SK-N-SH (cell line): ENCODE results near the gene CDK18. TPM values are rescaled to one million over a fixed set of nuclear protein-coding genes. Genes with fewer than 3 reads are reported as not detected.

ENCODE experiments used
- CTCF ChIA-PET: fragments of 300-600, 350-600 bp; formaldehyde crosslinking; extraction: SDS; loops from one replicate; lab custom pipeline; 2021; lab: Yijun Ruan, JAX
- POLR2A ChIA-PET: fragments of 350-600 bp; sonication (Branson Sonifier 250); formaldehyde crosslinking; extraction: SDS; loops from one replicate; lab custom pipeline; 2020; ENCODE audit warnings: antibody characterized with exemption, inconsistent platforms; lab: Yijun Ruan, JAX
- DNase-seq: peaks from one replicate; pipeline ENCODE4 v3.0.0; 2012
- H2AFZ ChIP-seq: fragments of 200-600 bp; sonication (generic); 2 replicates; pipeline ENCODE4 v1.8.1; 2016; ENCODE audit warnings: antibody characterized with exemption, mild to moderate bottlenecking, low read depth
- H3F3A ChIP-seq: fragments of 200-600 bp; sonication (generic); replicated peaks from 2 replicates; pipeline ENCODE3; 2016; ENCODE audit warnings: antibody characterized with exemption, mild to moderate bottlenecking; ENCODE audit not compliant: insufficient read depth
- H3K27ac ChIP-seq, 2 experiments: fragments of 200-500 bp in 1 of 2; fragments of 200-600 bp in 1 of 2; sonication (Bioruptor generic) in 1 of 2; sonication (generic), shearing (Covaris generic) in 1 of 2; 2 replicates each; pipeline versions ENCODE4 v1.5.1 to v1.6.1; 2014 to 2016; ENCODE audit warnings: low read depth in 2 of 2, inconsistent platforms in 1 of 2, low read length in 1 of 2, mild to moderate bottlenecking in 1 of 2, mixed read lengths in 1 of 2
- H3K27me3 ChIP-seq: fragments of 200-600 bp; sonication (generic), shearing (Covaris generic); 2 replicates; pipeline ENCODE4 v1.6.1; 2016; ENCODE audit warnings: mixed run types; ENCODE audit not compliant: insufficient read depth
- H3K36me3 ChIP-seq, 2 experiments: fragments of 200-500 bp in 1 of 2; fragments of 200-600 bp in 1 of 2; sonication (Bioruptor generic) in 1 of 2; sonication (generic) in 1 of 2; replicated peaks in 1 of 2; 2 replicates each; pipeline versions ENCODE3 to v1.5.1; 2014 to 2016; ENCODE audit warnings: low read length in 1 of 2, mild to moderate bottlenecking in 1 of 2; ENCODE audit not compliant: insufficient read depth in 2 of 2, control insufficient read depth in 1 of 2
- H3K4me1 ChIP-seq, 2 experiments: fragments of 200-500 bp in 1 of 2; fragments of 200-600 bp in 1 of 2; sonication (Bioruptor generic) in 1 of 2; sonication (generic), shearing (Covaris generic) in 1 of 2; 2 replicates each; pipeline versions ENCODE4 v1.5.1 to v1.6.1; 2014 to 2016; ENCODE audit warnings: low read depth in 1 of 2, low read length in 1 of 2, mixed run types in 1 of 2; ENCODE audit not compliant: insufficient read depth in 2 of 2, control insufficient read depth in 1 of 2
- H3K4me2 ChIP-seq: fragments of 200-600 bp; sonication (generic), shearing (Covaris generic); 2 replicates; pipeline ENCODE4 v1.6.1; 2017; ENCODE audit warnings: mixed run types
- H3K4me3 ChIP-seq, 2 experiments: fragments of 200-500 bp in 1 of 2; fragments of 200-600 bp in 1 of 2; sonication (Bioruptor generic) in 1 of 2; sonication (generic), shearing (Covaris generic) in 1 of 2; 2 replicates each; pipeline versions ENCODE4 v1.5.1 to v1.8.1; 2014 to 2016; ENCODE audit warnings: low read depth in 2 of 2, inconsistent platforms in 1 of 2, low read length in 1 of 2, mild to moderate bottlenecking in 1 of 2, mixed read lengths in 1 of 2, moderate library complexity in 1 of 2
- H3K79me2 ChIP-seq: fragments of 200-600 bp; sonication (generic); 2 replicates; pipeline ENCODE4 v1.8.1; 2017; ENCODE audit warnings: mild to moderate bottlenecking; ENCODE audit not compliant: insufficient read depth
- H3K9ac ChIP-seq: fragments of 200-600 bp; sonication (generic); 2 replicates; pipeline ENCODE4 v1.6.1; 2017; ENCODE audit warnings: mixed run types
- H3K9me2 ChIP-seq: fragments of 200-600 bp; sonication (generic); 2 replicates; pipeline ENCODE4 v1.6.1; 2017; ENCODE audit warnings: mixed run types
- H3K9me3 ChIP-seq: fragments of 200-600 bp; sonication (generic); 2 replicates; pipeline ENCODE4 v1.6.1; 2017; ENCODE audit warnings: mixed run types, mild to moderate bottlenecking, moderate library complexity
- H4K20me1 ChIP-seq: fragments of 200-600 bp; sonication (generic); 2 replicates; pipeline ENCODE4 v1.6.1; 2017; ENCODE audit warnings: mild to moderate bottlenecking, mixed run types; ENCODE audit not compliant: insufficient read depth
- CTCF ChIP-seq: fragments of 200-600 bp; sonication (generic); IDR thresholded peaks from 2 replicates; pipeline ENCODE4 v1.6.1; 2017; ENCODE audit warnings: antibody characterized with exemption, mild to moderate bottlenecking, moderate library complexity
- EP300 ChIP-seq, 2 experiments: IDR thresholded peaks; 2 replicates each; pipeline versions ENCODE4 v1.4.0 to v1.6.1; 2012; ENCODE audit warnings: borderline replicate concordance in 1 of 2, low read depth in 1 of 2, low read length in 1 of 2
- GABPA ChIP-seq: IDR thresholded peaks from 2 replicates; pipeline ENCODE4 v1.4.0; 2012; ENCODE audit warnings: low read depth, mild to moderate bottlenecking
- GATA2 ChIP-seq: sonication (generic); formaldehyde crosslinking; IDR thresholded peaks from 2 replicates; pipeline ENCODE4 v1.5.0; 2020; ENCODE audit warnings: mild to moderate bottlenecking, missing genetic modification reagents
- JUND ChIP-seq: IDR thresholded peaks from 2 replicates; pipeline ENCODE4 v1.4.0; 2012
- MEF2A ChIP-seq: IDR thresholded peaks from 2 replicates; pipeline ENCODE4 v1.4.0; 2012; ENCODE audit warnings: low read depth, borderline replicate concordance
- MXI1 ChIP-seq: IDR thresholded peaks from 2 replicates; pipeline ENCODE4 v1.6.1; 2012; ENCODE audit warnings: mild to moderate bottlenecking, low read depth, low read length, improper control_type of control experiment
- NFIC ChIP-seq: IDR thresholded peaks from 2 replicates; pipeline ENCODE4 v1.4.0; 2012; ENCODE audit warnings: borderline replicate concordance
- PBX3 ChIP-seq: IDR thresholded peaks from 2 replicates; pipeline ENCODE4; 2012
- RCOR1 ChIP-seq: fragments of 150-350 bp; IDR thresholded peaks from 2 replicates; pipeline ENCODE4 v1.6.1; 2017; ENCODE audit warnings: antibody characterized with exemption, low read length
- REST ChIP-seq: IDR thresholded peaks from 2 replicates; pipeline ENCODE4 v1.6.1; 2012; ENCODE audit warnings: mild to moderate bottlenecking, low read depth, low read length, moderate library complexity
- RXRA ChIP-seq: IDR thresholded peaks from 2 replicates; pipeline ENCODE4 v1.4.0; 2012; ENCODE audit warnings: low read depth, mild to moderate bottlenecking, borderline replicate concordance
- SIN3A ChIP-seq: IDR thresholded peaks from 2 replicates; pipeline ENCODE4 v1.6.1; 2012; ENCODE audit warnings: low read depth, mild to moderate bottlenecking, low read length, moderate library complexity, borderline replicate concordance
- SMC3 ChIP-seq: IDR thresholded peaks from 2 replicates; pipeline ENCODE4 v1.6.1; 2012; ENCODE audit warnings: low read depth, low read length, improper control_type of control experiment
- TAF1 ChIP-seq: IDR thresholded peaks from 2 replicates; pipeline ENCODE4 v1.6.1; 2012; ENCODE audit warnings: low read depth, mild to moderate bottlenecking, low read length, moderate library complexity, borderline replicate concordance
- TCF12 ChIP-seq: IDR thresholded peaks from 2 replicates; pipeline ENCODE4 v1.4.0; 2012
- ZBTB33 ChIP-seq: IDR thresholded peaks from 2 replicates; pipeline ENCODE4 v1.4.0; 2012; ENCODE audit warnings: low read depth, borderline replicate concordance
- WGBS: methylation state at CpG from one replicate; pipeline ENCODE4 v1.1.6; 2017; ENCODE audit warnings: low lambda C conversion rate; 5-methylcytosine and 5-hydroxymethylcytosine counted together
- polyA plus RNA-seq, 3 experiments: library from polyadenylated mRNA; depleted of rRNA; stranded (reverse); fragments of >200 nt; gene quantifications; 2 replicates each; pipeline ENCODE4 v1.2.3, GENCODE V29; 2012

Gene CDK18
- polyA plus RNA-seq, 1 of the 3 experiments (the other 2 are of a cell fraction): 2.5 TPM

GRCh38 chr1:205579711-205580110 is 75.2 kb downstream of the CDK18 start:
- Histone ChIP-seq H3K79me2 (no peaks in the 10 kb centered on the region), H3K9ac (no peak overlapping the region), H3F3A (no peaks in the 10 kb centered on the region), H3K4me2 (no peak overlapping the region), H4K20me1 (no peaks in the 10 kb centered on the region), H3K4me1 (peaks cover 0 to 21% of the 10 kb centered on the region in 2 experiments; a peak in 2 of 4 replicates), H3K9me2 (no peaks in the 10 kb centered on the region), H3K36me3 (no peaks in the 10 kb centered on the region), H3K27ac (no peak overlapping the region), H3K27me3 (peaks cover 3% of the 10 kb centered on the region; the same call in 1 of the 2 replicates), H3K4me3 (no peak overlapping the region), H3K9me3 (no peaks in the 10 kb centered on the region), H2AFZ (no peak overlapping the region)
- no peak for DNase-seq
- ChIA-PET CTCF (interaction anchor here (0.8 to 6.9 kb wide), 10 partner anchors 9 to 132 kb away, joined by 3 to 57 read pairs (median 6); a partner anchor contains a TSS), POLR2A (no interaction called here)
- TF ChIP-seq GATA2 (CRISPR knock-in tag) (no peak), PBX3 (no peak), SIN3A (no peak), JUND (no peak), RCOR1 (no peak), CTCF (no peak), GABPA (no peak), EP300 (IDR thresholded peaks at IDR 0.05; ENCODE audit: borderline replicate concordance in 1 of 2, low read depth in 1 of 2, low read length in 1 of 2) (no peak)
- WGBS: 80% methylated on average over 11 of the region's 12 CpGs

GRCh38 chr1:205580140-205580922 is 75.9 kb downstream of the CDK18 start:
- no peaks in the 10 kb centered on the region for H3K9me2 ChIP-seq
- H4K20me1 ChIP-seq: no peaks in the 10 kb centered on the region
- 56% methylated on average over 15 of the region's 15 CpGs for WGBS
- H3F3A ChIP-seq: no peaks in the 10 kb centered on the region
- ChIA-PET POLR2A (no interaction called here), CTCF (interaction anchor here (0.8 to 6.9 kb wide), 10 partner anchors 11 to 95 kb away, joined by 3 to 57 read pairs (median 6); a partner anchor contains a TSS)
- no peak for DNase-seq
- H3K79me2 ChIP-seq: no peaks in the 10 kb centered on the region
- no peak overlapping the region for H2AFZ ChIP-seq
- H3K4me3 ChIP-seq: no peak overlapping the region
- no peaks in the 10 kb centered on the region for H3K36me3 ChIP-seq
- H3K9me3 ChIP-seq: no peaks in the 10 kb centered on the region
- H3K27me3 ChIP-seq: no peaks in the 10 kb centered on the region; the same call in 1 of the 2 replicates
- H3K4me1 ChIP-seq: peaks cover 0 to 21% of the 10 kb centered on the region in 2 experiments; a peak in 2 of 4 replicates
- no peak overlapping the region for H3K27ac ChIP-seq
- H3K4me2 ChIP-seq: no peak overlapping the region
- no peak overlapping the region for H3K9ac ChIP-seq
- no peak for TF ChIP-seq MEF2A
- no peak for TF ChIP-seq EP300 (IDR thresholded peaks at IDR 0.05; ENCODE audit: borderline replicate concordance in 1 of 2, low read depth in 1 of 2, low read length in 1 of 2)
- TF ChIP-seq TAF1: no peak
- no peak for TF ChIP-seq GABPA
- no peak for TF ChIP-seq SMC3
- TF ChIP-seq TCF12: no peak
- no peak for TF ChIP-seq NFIC
- TF ChIP-seq RXRA: no peak
- no peak for TF ChIP-seq GATA2 (CRISPR knock-in tag)
- TF ChIP-seq ZBTB33: no peak
- TF ChIP-seq REST: no peak
- TF ChIP-seq SIN3A: no peak
- TF ChIP-seq MXI1: no peak
